Endothelial cell of umbilical vein (primary cell): ENCODE measurements around the gene PRRX2.

ENCODE experiments used
- CTCF ChIP-seq, 2 donors: IDR thresholded peaks; 1 replicate in 1 of 2; 2 replicates in 1 of 2; pipeline ENCODE4 v1.5.1; 2011; ENCODE audit warnings: low read length in 2 of 2, mild to moderate bottlenecking in 2 of 2, moderate library complexity in 2 of 2, control low read depth in 1 of 2, inconsistent platforms in 1 of 2, low read depth in 1 of 2; ENCODE audit not compliant: insufficient read depth in 1 of 2; ENCODE audit errors: extremely low read depth in 1 of 2
- GATA2 ChIP-seq: IDR thresholded peaks from 2 replicates; pipeline ENCODE4 v1.7.0; 2011; ENCODE audit warnings: low read depth, mild to moderate bottlenecking, moderate library complexity, mixed read lengths, low read length; ENCODE audit not compliant: insufficient read length, insufficient read depth

DNA sequence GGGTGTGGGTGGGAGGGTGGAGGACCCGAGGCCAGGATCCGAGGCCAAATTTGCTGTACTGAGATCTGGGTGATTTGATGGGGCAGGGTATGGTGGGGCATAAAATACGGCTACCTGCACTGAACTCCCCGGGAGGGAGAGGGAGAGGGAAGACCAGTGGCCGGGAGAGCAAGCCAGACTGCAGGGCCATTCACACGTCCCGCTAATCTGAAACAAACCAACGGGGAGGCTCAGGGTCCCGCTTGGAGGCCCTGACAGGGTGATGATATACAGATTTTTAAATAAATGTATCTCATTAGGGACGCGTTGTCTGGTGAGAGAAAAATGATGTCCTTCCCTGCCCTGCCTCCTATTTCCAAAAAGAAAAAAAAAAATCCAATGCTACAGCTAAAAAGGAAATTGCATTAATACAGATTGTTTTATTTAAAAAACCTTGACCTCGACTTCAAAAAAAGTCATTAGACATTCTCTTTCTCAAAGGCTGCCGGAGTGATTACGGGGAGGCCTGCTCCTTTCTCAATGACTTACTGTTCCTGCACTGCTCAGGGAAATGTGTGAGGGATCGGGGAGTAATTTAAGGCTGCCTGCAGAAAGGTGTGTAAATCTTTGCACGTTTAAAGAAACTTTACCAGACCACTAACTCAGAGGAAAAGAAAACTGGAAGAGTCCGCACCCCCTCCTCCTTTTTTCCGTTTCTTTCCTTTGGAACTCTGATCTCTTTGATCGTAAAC lies 11.5 kb upstream of the PRRX2 start:
- TF ChIP-seq CTCF (IDR thresholded peaks at IDR 0.05; ENCODE audit: extremely low read depth in 1 of 2, insufficient read depth in 1 of 2, low read depth in 1 of 2, low read length in 2 of 2) = no peak
- TF ChIP-seq GATA2 = no peak
